ENCODE measurements around the gene PRKCH.

Gene PRKCH

DNA sequence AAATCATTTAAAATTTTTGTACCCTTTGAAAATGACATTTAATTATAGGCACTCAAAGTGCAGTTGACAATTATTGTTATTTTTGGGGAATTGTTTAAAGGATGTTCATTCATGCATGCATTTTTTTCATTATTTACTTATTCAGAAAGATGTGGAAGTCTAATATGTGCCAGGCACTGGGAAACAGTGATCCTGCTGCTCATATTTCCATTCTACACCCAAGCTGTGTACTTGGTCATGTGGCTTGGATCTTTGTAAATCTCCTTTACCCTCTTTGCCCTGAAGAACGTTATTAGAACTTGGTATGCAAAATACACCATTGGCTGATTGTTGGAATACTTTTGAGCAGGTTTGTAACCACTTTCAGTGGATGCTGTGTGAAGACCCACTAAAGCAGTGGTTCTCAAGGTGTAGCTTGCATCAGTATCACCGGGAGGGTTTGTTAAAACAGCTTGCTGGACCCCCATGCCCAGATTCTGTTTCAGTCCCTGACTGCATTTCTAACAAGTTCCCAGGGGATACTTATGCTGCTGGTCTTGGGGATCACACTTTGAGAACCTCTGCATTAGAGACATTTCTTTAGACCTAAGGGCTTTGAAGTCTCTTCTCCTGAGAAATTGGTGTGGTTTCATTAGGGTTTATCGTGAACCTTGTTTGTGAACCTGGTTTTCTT is 47.5 kb downstream of the PRKCH start:
- ATAC-seq: no peak

DNA sequence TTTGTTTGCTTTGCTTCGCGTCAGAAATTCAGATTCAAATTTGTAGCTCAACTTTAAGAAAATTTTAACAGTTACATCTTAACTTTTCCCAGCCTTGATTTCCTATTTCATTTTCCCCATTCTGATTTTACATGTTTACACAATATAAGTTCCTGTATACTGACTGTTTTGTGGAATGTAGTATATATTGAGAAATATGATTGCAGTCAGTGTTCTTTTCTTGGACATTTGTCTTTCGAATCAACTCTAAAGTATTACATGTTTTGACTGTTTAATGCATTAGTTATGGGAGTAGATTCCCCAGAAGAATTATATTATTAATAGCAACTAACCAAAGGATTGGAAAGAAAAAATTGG is 48.1 kb downstream of the PRKCH start:
- ATAC-seq: no peak

DNA sequence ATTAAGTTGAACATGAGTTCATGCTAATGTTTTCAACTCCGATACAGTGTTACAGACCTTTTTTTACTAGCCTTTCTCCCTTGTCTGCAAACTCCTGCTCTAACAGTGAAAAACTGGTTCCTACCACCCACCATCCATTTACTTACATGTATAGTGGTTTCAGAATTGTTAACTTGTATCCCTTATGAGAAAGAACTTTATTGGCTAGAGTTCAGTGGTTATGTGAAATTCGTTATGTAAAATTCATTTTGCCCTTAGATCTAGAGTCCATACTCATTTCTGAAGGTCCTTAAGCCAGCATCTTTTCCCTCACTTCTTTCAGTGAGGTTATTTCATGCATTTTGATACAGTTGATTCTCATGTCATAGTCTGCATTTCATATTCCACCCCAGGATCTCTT is 51.0 kb downstream of the PRKCH start:
- ATAC-seq: peak in 1 of 2 donors; percentile 24

DNA sequence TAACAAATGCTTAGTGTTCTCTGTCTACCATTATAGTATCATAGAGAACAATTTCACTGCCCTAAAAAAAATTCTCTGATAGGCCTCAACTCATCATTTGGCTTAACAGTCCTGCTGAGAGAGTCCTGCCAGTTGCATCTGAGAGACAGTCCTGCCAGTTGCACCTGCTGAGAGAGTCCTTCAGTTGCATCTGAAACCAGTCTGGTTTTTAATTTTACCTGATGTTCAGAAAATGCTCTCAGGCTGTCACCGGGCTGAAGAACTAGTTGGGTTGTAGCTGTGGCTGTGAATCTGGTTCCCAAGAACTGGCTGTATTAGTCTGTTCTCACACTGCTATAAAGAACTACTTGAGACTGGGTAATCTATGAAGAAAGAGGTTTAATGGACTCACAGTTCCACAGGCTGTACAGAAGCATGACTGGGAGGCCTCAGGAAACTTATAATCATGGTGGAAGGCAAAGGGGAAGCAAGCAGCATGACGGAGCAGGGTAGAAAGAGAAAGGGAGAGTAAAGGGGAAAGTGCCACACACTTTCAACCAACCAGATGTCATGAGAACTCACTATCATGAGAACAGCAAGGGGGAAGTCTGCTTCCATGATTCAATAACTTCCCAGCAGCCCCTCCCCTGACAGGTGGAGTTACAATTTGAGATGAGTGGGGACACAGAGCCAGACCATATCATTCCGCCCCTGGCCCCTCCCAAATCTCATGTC is 51.6 kb downstream of the PRKCH start:
- ATAC-seq: no peak

DNA sequence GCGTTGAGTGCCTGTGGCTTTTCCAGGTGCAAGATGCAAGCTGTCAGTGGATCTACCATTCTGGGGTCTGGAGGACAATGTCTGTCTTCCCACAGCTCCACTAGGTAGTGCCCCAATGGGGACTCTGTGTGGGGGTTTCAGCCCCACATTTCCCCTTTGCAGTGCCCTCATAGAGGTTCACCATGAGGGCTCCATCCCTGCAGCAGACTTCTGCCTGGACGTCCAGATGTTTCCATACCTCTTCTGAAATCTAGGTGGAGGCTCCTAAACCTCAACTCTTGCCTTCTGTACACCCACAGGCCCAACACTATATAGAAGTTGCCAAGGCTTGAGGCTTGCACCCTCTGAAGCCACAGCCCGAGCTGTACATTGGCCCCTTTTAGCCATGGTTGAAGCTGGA is 52.9 kb downstream of the PRKCH start:
- no peak for ATAC-seq

DNA sequence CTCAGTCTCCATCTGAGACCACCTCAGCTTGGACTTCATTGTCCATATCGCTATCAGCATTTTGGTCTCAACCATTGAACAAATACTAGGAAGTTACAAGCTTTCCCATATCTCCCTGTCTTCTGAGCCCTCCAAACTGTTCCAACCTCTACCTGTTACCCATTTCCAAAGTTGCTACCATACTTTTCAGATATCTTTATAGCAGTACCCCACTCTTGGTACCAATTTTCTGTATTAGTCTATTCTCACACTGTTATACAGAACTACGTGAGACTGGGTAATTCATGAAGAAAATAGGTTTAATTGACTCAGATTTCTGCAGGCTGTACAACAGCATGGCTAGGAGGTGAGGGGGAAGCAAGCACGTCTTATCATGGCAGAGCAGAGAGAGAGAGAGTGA is 53.8 kb downstream of the PRKCH start:
- no peak for ATAC-seq

DNA sequence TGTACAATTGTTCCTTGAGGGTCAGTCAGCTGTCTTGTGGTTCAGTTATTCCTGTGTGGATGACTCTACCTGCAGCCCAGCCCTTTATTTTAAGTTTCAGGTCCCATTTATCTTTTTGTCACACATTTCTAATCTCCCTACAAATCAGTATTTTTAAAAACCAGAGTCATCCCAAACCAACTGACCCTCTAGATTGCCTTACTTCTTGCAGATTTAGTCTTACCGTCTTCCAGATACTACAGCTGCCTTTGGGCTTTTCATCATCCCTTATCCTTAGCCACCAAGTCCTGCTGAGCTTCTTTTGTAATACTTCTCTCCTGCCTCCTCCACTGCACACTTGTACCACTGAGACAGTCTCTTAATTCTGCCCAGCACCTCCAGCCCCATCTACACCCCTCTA is 54.9 kb downstream of the PRKCH start:
- ATAC-seq: no peak

DNA sequence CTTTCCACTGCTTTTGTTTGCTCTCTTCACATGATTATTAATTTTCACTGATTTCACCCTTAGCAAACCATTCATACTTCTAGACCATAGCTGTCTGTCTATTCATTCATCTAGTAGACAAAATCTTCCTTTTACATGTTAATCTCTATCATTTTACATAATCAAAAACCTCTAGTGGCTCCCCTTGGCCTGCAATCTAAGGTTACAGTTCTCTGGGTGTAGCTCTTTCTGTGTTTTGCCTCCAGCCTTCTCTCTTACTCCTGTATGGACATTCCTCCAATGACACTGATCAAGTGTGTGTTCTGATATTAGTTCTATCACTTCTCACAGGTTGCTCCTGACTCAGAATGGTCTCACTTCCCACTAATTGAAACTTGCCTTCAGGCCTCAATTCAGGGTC is 56.4 kb downstream of the PRKCH start:
- ATAC-seq: peak in 1 of 2 donors; percentile 30

DNA sequence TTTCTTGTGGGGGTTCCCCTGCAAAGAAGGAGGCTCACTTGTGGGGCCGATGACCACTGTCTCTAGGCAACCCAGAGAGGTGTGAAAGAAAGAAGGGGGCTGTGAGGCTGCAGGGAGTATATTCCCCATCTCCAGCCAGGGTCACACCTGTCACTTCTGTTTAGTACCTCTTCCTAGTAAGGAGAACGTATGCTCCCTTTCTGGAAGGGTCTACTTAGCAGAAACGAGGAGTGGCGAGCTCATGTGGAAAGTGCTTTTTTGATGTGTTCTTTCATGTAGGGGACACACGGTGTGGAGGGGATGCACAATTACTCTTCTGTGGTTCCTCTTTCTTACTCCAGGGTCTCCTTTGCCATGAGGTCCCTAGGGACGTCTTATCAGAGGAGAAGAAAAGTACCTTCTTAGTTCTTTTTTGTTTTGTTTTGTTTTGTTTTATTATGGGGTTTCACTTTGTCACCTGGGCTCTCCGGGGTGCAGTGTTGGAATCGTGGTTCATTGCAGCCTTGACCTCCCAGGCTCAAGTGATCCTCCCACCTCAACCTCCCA is 58.3 kb downstream of the PRKCH start:
- peak; percentile 16 to 42 for ATAC-seq

DNA sequence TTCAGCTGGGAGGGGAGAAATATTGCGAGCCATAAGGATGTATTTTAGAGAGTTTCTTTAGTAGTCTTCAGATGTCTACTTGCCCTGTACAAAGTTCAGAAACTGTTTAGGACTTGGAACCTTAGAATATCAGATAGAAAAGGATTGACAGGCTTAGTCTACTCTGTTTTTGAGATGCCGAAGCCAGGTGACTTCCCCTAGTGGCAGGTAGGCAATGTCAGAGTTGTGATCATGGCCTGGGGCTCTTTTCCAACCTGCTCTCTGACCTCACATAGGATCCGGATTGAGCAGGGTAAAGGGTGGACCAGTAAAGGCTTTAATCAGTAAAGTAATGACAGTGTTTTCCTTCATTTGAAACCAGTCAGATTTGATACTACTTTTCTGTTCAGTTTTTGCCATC is 59.6 kb downstream of the PRKCH start:
- ATAC-seq: no peak

DNA sequence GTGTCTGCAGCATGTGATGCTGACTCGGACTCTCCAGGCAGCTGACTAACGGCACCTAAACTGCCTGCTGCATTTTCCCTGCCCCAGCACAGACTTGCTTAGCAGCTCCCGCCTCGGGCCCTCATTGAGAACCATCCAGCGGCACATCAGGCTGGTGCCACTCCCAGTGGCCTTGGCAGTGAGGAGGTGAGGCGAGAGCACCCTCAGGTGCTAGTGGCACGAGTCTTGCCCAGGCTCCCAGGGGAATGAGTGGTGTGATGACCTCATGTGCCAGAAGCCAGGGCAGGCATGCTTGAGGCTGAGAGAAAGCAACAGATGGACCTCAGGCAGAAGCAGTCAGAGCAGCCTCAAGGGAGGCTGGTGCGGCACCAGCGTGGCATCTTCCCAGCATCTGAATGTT is 60.2 kb downstream of the PRKCH start:
- no peak for ATAC-seq

DNA sequence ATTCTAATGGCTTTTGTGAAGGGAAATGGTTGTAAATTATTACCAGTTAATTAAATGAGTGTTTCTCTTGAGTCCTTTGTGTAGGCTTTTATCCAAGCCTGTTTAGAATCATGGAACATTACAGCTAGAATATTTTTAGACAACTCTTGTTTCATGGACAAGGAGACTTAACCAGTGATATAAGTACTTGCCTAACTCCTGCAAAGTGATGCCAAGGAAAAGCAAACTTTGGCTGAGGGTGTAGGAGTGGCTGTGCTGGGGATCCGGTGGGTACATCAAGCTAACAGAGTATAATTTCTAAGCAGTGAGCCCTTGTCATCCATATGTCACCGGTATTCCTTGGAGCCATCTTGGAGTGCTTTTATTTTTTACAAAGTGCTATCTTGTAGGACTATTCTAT is 61.5 kb downstream of the PRKCH start:
- ATAC-seq: no peak

DNA sequence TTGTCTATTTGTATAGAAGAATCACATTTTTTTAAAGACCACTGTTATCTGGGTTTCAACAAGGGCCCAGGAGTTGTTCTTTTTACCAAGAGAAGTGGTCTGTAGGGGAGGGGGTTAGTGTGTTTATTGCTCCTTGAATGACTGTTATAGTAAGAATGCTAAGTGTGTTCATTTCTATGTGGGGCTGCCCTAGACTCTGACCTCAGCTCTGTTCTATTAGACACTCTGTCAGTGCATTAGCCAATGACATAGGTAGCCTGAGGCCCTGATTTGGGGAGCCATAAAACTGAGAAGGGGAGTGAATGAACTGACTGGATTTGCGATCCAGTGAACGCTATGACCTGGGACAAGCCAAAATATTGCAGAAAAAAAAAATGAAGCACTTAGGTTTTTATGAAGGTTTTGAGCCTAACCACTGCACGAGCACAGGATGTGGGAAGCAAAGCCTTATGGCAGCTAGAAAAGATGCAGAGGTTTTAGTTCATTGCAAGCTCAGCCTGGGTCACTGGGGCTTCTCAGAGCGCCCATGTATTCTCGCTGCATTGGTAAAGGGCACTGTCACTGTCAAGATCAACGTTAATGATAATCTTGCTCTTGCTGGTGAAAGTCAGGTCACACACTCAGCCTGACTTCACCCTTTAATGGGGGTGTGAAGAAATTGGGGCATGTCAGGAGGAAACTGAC is 63.8 kb downstream of the PRKCH start:
- peak; percentile 12 to 33 for ATAC-seq

DNA sequence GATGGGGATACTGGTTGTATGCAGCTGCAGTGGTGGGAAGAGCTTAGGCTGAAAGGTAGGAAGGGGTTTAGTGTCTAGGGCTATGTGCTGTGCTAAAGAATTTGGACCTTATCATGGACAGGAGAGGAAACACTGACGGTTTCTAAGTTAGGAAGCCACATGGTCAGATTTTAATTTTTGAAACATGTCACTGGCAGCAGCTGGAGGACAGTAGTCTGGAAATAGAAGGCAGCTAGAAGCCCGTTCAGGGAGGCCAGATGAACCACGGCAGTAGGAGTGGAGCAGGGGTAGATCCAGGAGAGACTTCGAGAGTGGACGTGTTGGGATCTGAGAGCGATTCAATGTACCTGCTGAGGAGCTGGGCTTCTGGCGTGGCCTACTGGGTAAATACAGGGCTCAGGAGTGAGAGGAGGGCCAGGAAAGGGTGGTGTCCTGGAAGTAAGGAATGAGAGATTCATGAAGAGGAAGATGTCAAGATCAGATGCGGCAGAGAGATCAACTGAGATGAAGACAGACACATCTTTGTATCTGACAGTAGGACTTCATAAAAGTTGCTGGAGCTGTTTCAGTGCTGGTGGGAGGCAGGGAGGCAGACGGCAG is 64.9 kb downstream of the PRKCH start:
- ATAC-seq: no peak

DNA sequence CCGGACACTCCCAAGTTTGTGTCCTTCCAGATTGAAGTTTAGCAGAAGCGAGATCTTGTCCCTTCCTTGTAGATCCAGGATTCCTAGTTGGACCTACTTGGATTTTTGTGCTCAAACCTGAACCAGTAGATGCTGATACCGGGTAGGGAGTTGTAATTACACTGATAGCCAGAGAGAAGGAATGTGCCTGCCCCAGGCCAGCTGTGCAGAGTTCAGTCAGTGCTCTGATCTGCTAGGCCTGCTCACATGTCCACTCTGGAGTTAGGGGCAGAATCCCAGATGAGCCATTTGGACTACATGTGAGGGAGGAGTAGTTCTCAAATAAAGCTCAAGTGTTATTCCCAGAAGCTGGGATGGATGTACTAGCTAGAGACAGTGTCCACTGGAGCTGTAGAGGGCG is 65.7 kb downstream of the PRKCH start:
- ATAC-seq: no peak

DNA sequence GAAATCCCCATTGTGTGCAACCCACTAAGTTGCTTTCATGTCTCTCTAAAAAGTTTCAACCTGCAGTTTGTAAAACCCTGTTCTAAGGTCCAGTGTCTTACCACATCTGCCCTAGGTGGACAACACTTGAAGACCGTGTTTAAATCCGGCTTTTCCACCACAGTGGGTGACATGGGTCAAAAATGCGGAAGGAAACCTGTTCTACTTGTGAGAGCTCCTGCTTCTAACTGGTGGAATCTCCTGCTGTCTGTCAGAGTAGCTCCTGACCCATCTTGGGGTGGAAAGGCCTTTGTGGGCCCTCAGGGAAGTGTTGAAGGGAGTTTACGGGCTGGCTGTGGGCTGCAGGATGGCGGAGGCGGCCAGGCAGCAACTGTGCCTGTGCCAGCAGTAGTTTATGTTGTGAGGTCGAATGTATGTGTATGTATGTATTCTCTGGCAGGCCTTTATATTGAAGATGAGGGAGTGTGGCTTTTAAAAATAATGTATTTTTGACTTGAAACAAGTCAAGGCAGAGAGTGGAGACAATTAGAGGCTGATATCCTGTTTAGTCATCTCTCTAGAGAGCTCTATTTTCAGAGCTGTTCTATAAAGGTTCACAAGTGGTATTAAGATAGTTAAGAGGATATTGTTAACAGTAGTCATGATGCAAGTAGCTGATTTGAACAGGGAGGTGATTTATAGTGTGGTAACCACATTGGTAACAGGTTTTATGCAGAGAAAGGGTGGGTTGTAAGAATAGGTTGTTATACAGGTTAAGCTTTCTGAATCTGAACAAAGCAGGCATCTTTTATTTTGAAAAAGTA is 67.0 kb downstream of the PRKCH start:
- ATAC-seq: peak; percentile 93 to 94

DNA sequence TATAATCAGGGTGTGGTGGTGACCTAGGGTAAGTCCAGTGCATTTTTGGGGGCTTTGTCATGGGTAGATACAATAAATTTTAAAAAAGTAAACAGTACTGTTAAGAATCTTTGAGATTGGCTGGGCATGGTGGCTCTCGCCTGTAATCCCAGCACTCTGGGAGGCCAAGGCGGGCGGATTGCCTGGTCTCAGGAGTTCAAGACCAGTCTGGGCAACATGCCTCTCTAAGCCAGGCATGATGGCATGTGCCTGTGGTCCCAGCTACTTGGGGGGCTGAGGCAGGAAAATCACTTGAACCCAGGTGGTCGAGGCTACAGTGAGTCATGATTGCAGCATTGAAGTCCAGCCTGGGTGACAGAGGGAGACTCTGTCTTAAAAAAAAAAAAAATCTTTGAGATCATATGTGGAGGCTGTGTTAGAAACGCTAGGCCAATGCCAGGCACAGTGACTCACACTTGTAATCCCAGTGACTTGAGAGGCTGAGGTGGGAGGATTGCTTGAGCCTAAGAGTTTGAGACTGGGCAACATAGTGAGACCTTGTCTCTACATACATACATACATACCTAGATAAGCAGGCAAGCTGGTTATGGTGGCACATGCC is 67.7 kb downstream of the PRKCH start:
- ATAC-seq: no peak

DNA sequence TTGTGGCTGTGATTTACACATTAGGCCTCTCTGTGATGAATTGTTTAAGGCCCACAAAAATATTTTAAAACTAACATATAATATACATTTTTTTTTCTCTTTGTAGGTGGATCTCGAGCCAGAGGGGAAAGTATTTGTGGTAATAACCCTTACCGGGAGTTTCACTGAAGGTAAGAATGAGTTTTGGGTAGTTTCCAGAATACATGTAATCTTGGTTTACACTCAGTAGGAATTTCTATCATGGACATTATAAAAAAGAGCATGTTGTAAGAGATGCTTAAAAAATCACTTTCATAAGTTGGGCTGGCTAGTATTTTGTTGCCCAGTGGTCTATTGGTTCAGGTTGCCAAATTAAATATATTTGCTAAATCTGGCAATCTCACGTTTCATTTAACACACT is 69.7 kb downstream of the PRKCH start:
- ATAC-seq: no peak

DNA sequence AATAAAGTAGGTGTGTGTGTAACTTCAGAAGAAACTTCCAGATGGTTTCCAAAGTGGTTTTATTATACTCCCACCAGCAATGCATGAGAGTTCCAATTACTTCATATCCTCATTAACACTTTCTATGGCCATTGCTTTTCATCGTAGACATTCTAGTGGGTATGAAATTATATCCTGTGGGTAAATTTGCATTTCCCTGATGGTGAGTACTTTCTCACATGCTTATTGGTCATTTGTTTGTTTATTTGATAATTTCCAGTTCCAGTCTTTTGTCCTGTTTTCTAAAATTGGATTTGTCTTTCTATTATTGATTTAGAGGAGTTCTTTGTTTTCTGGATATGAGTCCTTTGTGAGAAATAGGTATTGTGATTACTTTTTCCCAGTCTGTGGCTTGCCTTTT is 70.9 kb downstream of the PRKCH start:
- no peak for ATAC-seq

DNA sequence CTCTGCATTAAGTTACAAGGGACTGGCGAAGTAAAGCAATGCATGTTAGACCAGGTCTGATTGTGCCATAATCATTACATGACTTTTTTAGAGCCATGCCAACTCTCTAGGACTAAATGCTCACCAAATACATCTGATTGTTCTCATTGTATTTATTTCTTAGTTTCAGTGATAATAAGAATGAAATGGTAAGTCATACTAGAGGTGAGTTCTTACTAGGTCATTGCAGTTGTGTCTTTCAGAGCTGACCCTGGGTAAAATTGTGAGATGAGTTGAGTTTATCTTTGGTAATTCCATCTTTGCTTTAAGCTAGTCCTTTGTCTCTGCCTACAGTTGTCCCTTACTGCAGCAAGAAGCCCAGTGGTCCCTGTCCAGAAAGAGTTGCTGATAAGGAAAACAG is 73.2 kb downstream of the PRKCH start:
- ATAC-seq: peak; percentile 21 to 22

DNA sequence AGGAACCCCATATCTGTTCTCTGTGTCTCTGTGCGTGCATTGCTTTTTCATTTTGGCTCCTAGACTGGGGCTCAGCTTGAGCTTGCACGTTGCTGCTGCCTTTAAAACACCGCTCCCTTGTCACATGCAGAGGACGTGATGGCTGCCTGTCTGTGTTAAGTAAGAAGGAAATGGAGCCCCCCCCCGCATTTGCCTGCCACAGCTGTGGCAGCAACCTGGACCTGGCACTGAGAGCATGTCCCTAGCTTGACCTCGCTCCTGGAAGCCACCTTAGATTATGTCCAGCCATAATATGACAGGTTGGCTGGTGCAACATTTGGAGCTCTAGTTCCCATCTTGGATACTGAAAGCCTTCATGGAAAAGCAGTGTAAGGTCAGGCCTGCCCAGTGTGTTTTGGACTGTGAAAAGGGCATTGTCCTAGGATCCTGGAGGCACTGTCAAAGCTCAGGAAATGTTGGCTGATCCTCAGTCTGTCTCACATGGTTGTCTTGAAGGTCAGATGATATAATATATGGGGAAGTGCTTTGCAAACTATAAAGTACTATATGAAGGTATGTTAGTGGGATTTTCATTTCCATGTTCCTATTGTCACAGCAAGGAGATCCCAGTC is 73.8 kb downstream of the PRKCH start:
- ATAC-seq: no peak

DNA sequence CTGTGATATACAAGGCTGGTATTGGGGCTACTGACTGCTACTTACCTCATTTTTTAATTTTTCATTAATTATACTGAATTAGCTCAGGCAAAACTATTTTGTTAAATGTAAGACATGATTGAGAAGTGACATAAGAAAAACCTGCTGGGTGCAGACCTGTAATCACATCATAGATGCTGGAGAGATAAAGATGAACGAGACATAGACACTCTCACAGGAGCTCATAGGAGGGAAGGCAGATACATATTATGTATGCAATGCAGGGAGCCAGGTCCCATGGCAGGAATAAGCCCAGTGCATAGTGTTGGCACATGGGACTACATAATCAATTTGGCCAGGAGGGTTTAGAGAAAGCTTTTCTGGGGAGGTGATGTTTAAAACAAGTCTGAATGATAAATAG is 74.9 kb downstream of the PRKCH start:
- no peak for ATAC-seq

All from activated CD4-positive, CD25-positive, alpha-beta regulatory T cell treated with anti-CD3 and anti-CD28 coated beads, Interleukin-2, amount 50 U/mL, for 24 hours (primary cell).